ENCODE data around the gene NCOA5.

The NCOA5 gene

GRCh38 chr20:46089167-46089416 lies 670 bp downstream of the NCOA5 start:
- no peak for DNase-seq

GRCh38 chr20:46088409-46089166 lies 1.2 kb downstream of the NCOA5 start:
- DNase-seq = peak; percentile 28

- no peak for DNase-seq
These were observed 2.6 kb downstream of the NCOA5 start for GRCh38 chr20:46087161-46087560.

GRCh38 chr20:46085179-46085851 lies 4.4 kb downstream of the NCOA5 start:
- DNase-seq = no peak

- DNase-seq = no peak
These were observed 5.0 kb downstream of the NCOA5 start for GRCh38 chr20:46084805-46085178.

- DNase-seq = no peak
These were observed 6.2 kb downstream of the NCOA5 start for GRCh38 chr20:46083531-46084061.

GRCh38 chr20:46083101-46083500 lies 6.7 kb downstream of the NCOA5 start:
- DNase-seq = no peak

GRCh38 chr20:46081074-46081473 lies 8.7 kb downstream of the NCOA5 start:
- DNase-seq = no peak

- no peak for DNase-seq
These were observed 10.8 kb downstream of the NCOA5 start for GRCh38 chr20:46078954-46079353.

GRCh38 chr20:46077642-46078305 lies 12.0 kb downstream of the NCOA5 start:
- DNase-seq = no peak

GRCh38 chr20:46076806-46077205 lies 13.0 kb downstream of the NCOA5 start:
- DNase-seq = no peak

- no peak for DNase-seq
These were observed 15.8 kb downstream of the NCOA5 start for GRCh38 chr20:46074006-46074405.

- DNase-seq = no peak
These were observed 16.3 kb downstream of the NCOA5 start for GRCh38 chr20:46073443-46073842.

- DNase-seq = no peak
These were observed 16.7 kb downstream of the NCOA5 start for GRCh38 chr20:46073024-46073423.

- DNase-seq = no peak
These were observed 18.2 kb downstream of the NCOA5 start for GRCh38 chr20:46071573-46071972.

- DNase-seq = no peak
These were observed 19.4 kb downstream of the NCOA5 start for GRCh38 chr20:46070215-46070900.

- no peak for DNase-seq
These were observed 24.1 kb downstream of the NCOA5 start for GRCh38 chr20:46065691-46066090.

- no peak for DNase-seq
These were observed 24.8 kb downstream of the NCOA5 start for GRCh38 chr20:46065006-46065405.

GRCh38 chr20:46063652-46064054 lies 26.1 kb downstream of the NCOA5 start:
- DNase-seq = no peak

GRCh38 chr20:46063151-46063550 lies 26.6 kb downstream of the NCOA5 start:
- no peak for DNase-seq

- DNase-seq = no peak
These were observed 27.1 kb downstream of the NCOA5 start for GRCh38 chr20:46062621-46063020.

- no peak for DNase-seq
These were observed 27.6 kb downstream of the NCOA5 start for GRCh38 chr20:46062151-46062550.

- DNase-seq = no peak
These were observed 28.8 kb downstream of the NCOA5 start for GRCh38 chr20:46060975-46061374.

Data from retina (tissue), 1 donor.